Measurements from ENCODE around the gene CD3E. TPM values are rescaled to one million over a fixed set of nuclear protein-coding genes. Genes with fewer than 3 reads are reported as not detected.
"Not testable (repeated sequence)": the region's sequence is repeated elsewhere in the genome, so short reads cannot be mapped to it uniquely, and the experiment has no call there.

Gene CD3E
- total RNA-seq, 1 experiment from 2014 or later = not detected

DNA sequence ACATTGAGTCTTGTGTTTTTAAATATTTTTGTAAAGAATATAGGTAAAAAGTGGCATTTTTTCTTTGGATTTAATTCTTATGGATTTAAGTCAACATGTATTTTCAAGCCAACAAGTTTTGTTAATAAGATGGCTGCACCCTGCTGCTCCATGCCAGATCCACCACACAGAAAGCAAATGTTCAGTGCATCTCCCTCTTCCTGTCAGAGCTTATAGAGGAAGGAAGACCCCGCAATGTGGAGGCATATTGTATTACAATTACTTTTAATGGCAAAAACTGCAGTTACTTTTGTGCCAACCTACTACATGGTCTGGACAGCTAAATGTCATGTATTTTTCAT lies 333 bp upstream of the CD3E start:
- no peaks in the 10 kb centered on the region for H3K27me3 ChIP-seq (replicated peaks)
- DNase-seq (ENCODE audit: low read depth in 1 of 2, low spot score in 2 of 2) = no peak
- H3K27ac ChIP-seq = no peak overlapping the region
- H3K9me3 ChIP-seq (replicated peaks) = no peaks in the 10 kb centered on the region
- H3K36me3 ChIP-seq = no peaks in the 10 kb centered on the region
- H3K4me1 ChIP-seq (replicated peaks) = no peaks in the 10 kb centered on the region
- no peak overlapping the region for H3K4me3 ChIP-seq

- H3K27ac ChIP-seq = no peak overlapping the region
- H3K9me3 ChIP-seq (replicated peaks) = no peaks in the 10 kb centered on the region
- H3K4me3 ChIP-seq = no peak overlapping the region
- H3K36me3 ChIP-seq = no peaks in the 10 kb centered on the region
- no peaks in the 10 kb centered on the region for H3K4me1 ChIP-seq (replicated peaks)
- H3K27me3 ChIP-seq (replicated peaks) = no peaks in the 10 kb centered on the region
- no peak for DNase-seq (ENCODE audit: low read depth in 1 of 2, low spot score in 2 of 2)
Observed at GRCh38 chr11:118305726-118306125, 1.2 kb downstream of the CD3E start.

GRCh38 chr11:118306556-118306955 lies 2.0 kb downstream of the CD3E start:
- DNase-seq (ENCODE audit: low read depth in 1 of 2, low spot score in 2 of 2) = no peak
- Histone ChIP-seq H3K36me3 (no peaks in the 10 kb centered on the region), H3K27me3 (replicated peaks) (no peaks in the 10 kb centered on the region), H3K9me3 (replicated peaks) (no peaks in the 10 kb centered on the region), H3K27ac (no peak overlapping the region), H3K4me3 (no peak overlapping the region), H3K4me1 (replicated peaks) (no peaks in the 10 kb centered on the region)

DNA sequence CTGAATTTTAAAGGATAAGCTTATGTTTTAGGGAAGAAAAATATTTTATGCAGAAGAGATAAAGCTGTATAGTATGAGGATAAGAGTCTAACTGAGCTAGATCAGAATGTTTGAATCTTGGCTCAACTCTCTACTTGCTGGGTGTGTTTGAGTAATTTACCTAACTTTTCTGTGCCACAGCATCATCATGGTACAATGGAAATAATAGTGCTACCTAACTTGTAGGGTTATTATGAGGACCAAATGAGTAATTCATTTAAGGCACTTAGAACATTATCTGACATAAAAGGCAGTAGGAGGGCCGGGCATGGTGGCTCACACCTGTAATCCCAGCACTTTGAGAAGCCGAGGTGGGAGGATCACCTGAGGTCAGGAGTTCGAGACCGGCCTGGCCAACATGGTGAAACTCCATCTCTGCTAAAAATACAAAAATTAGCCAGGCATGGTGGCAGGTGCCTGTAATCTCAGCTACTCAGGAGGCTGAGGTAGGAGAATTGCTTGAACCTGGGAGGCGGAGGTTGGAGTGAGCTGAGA lies 4.5 kb downstream of the CD3E start:
- not testable (repeated sequence) for H3K9me3 ChIP-seq (replicated peaks); H3K4me1 ChIP-seq (replicated peaks); H3K4me3 ChIP-seq; H3K27me3 ChIP-seq (replicated peaks); DNase-seq (ENCODE audit: low read depth in 1 of 2, low spot score in 2 of 2); H3K36me3 ChIP-seq; H3K27ac ChIP-seq

GRCh38 chr11:118310271-118310670 lies 5.7 kb downstream of the CD3E start:
- Histone ChIP-seq H3K4me3 (no peak overlapping the region), H3K9me3 (replicated peaks) (no peaks in the 10 kb centered on the region), H3K27ac (no peak overlapping the region), H3K27me3 (replicated peaks) (no peaks in the 10 kb centered on the region), H3K36me3 (no peaks in the 10 kb centered on the region), H3K4me1 (replicated peaks) (no peaks in the 10 kb centered on the region)
- no peak for DNase-seq (ENCODE audit: low read depth in 1 of 2, low spot score in 2 of 2)

GRCh38 chr11:118310781-118311485 lies 6.4 kb downstream of the CD3E start:
- Histone ChIP-seq H3K36me3 (no peaks in the 10 kb centered on the region), H3K4me1 (replicated peaks) (no peaks in the 10 kb centered on the region), H3K4me3 (no peak overlapping the region), H3K9me3 (replicated peaks) (no peaks in the 10 kb centered on the region), H3K27me3 (replicated peaks) (no peaks in the 10 kb centered on the region), H3K27ac (no peak overlapping the region)
- no peak for DNase-seq (ENCODE audit: low read depth in 1 of 2, low spot score in 2 of 2)

- H3K36me3 ChIP-seq = no peaks in the 10 kb centered on the region
- H3K27ac ChIP-seq = no peak overlapping the region
- no peaks in the 10 kb centered on the region for H3K9me3 ChIP-seq (replicated peaks)
- no peaks in the 10 kb centered on the region for H3K4me1 ChIP-seq (replicated peaks)
- no peak overlapping the region for H3K4me3 ChIP-seq
- no peaks in the 10 kb centered on the region for H3K27me3 ChIP-seq (replicated peaks)
- DNase-seq (ENCODE audit: low read depth in 1 of 2, low spot score in 2 of 2) = no peak
Observed at GRCh38 chr11:118311518-118311917, 7.0 kb downstream of the CD3E start.

- H3K27me3 ChIP-seq (replicated peaks) = no peaks in the 10 kb centered on the region
- no peaks in the 10 kb centered on the region for H3K9me3 ChIP-seq (replicated peaks)
- no peaks in the 10 kb centered on the region for H3K4me1 ChIP-seq (replicated peaks)
- H3K4me3 ChIP-seq = no peak overlapping the region
- no peak overlapping the region for H3K27ac ChIP-seq
- no peak for DNase-seq (ENCODE audit: low read depth in 1 of 2, low spot score in 2 of 2)
- H3K36me3 ChIP-seq = no peaks in the 10 kb centered on the region
Observed at GRCh38 chr11:118312328-118312727, 7.8 kb downstream of the CD3E start.

DNA sequence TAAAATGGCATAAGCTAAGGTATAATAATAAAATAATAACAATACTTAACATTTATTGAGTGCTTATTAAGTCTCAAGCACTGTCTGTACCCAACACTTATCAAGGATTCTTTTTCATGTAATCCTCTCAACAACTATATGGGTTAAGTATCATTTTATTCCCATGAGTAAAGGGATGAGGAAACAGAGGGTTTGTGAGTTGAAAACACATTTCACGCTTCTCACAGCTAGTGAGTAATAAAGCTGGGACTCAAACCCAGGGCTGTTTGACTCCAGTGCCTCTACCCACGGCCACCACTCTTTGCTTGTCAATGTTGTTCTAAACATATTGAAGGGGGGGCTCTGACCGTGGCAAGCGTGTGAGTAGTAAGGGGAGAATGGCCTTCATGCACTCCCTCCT lies 8.7 kb downstream of the CD3E start:
- no peak for DNase-seq (ENCODE audit: low read depth in 1 of 2, low spot score in 2 of 2)
- no peaks in the 10 kb centered on the region for H3K9me3 ChIP-seq (replicated peaks)
- no peak overlapping the region for H3K27ac ChIP-seq
- no peaks in the 10 kb centered on the region for H3K27me3 ChIP-seq (replicated peaks)
- no peak overlapping the region for H3K4me3 ChIP-seq
- no peaks in the 10 kb centered on the region for H3K4me1 ChIP-seq (replicated peaks)
- H3K36me3 ChIP-seq = no peaks in the 10 kb centered on the region

DNA sequence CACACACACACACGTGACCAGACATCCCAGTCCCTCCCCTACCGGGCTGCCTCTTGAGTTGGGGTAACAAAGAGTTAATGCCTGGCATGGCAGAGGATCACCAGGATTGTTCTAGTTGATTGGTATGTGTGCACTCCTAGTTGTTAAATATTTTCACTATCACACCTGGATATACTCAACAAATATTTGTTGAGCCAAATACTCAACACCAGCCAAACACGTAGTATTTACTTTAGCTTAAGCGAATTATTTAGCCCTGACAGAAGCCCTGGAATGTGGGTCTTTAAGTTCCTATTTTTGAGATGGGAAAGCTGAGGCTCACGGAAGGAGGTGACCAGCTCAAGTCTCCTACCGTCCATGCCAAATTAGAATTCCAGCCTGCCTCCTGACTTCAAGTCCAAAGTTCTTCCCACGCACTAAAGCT lies 10.5 kb downstream of the CD3E start:
- no peak overlapping the region for H3K27ac ChIP-seq
- no peaks in the 10 kb centered on the region for H3K36me3 ChIP-seq
- H3K4me1 ChIP-seq (replicated peaks) = no peaks in the 10 kb centered on the region
- no peak for DNase-seq (ENCODE audit: low read depth in 1 of 2, low spot score in 2 of 2)
- no peaks in the 10 kb centered on the region for H3K9me3 ChIP-seq (replicated peaks)
- no peak overlapping the region for H3K4me3 ChIP-seq
- H3K27me3 ChIP-seq (replicated peaks) = no peaks in the 10 kb centered on the region

DNA sequence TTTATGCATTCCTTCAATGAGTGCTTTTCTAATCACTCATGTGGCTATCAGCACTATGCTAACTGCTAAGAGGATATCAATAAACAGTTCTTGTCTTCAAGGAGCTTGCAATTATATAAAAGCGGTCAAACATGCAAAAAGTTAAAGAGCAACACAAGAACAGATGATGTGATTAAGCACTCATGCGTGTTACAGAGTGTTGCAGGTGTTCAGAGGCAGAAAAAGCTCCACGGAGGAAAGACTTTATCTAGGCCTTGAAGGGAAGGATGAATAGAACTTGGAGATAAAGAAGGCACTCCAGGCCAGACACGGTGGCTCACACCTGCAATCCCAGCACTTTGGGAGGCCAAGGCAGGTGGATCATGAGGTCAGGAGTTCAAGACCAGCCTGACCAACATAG lies 13.6 kb downstream of the CD3E start:
- no peaks in the 10 kb centered on the region for H3K27me3 ChIP-seq (replicated peaks)
- no peaks in the 10 kb centered on the region for H3K4me1 ChIP-seq (replicated peaks)
- H3K36me3 ChIP-seq = no peaks in the 10 kb centered on the region
- no peak overlapping the region for H3K27ac ChIP-seq
- DNase-seq (ENCODE audit: low read depth in 1 of 2, low spot score in 2 of 2) = no peak
- H3K4me3 ChIP-seq = no peak overlapping the region
- H3K9me3 ChIP-seq (replicated peaks) = no peaks in the 10 kb centered on the region

GRCh38 chr11:118318581-118319336 lies 14.2 kb downstream of the CD3E start:
- Histone ChIP-seq H3K9me3 (replicated peaks) (no peaks in the 10 kb centered on the region), H3K4me3 (no peak overlapping the region), H3K27ac (no peak overlapping the region), H3K36me3 (no peaks in the 10 kb centered on the region), H3K27me3 (replicated peaks) (no peaks in the 10 kb centered on the region), H3K4me1 (replicated peaks) (no peaks in the 10 kb centered on the region)
- DNase-seq (ENCODE audit: low read depth in 1 of 2, low spot score in 2 of 2) = no peak

- Histone ChIP-seq H3K9me3 (replicated peaks) (no peaks in the 10 kb centered on the region), H3K27me3 (replicated peaks) (no peaks in the 10 kb centered on the region), H3K36me3 (no peaks in the 10 kb centered on the region), H3K4me1 (replicated peaks) (no peaks in the 10 kb centered on the region), H3K27ac (no peak overlapping the region), H3K4me3 (no peak overlapping the region)
- no peak for DNase-seq (ENCODE audit: low read depth in 1 of 2, low spot score in 2 of 2)
Observed at GRCh38 chr11:118319337-118319707, 14.8 kb downstream of the CD3E start.

GRCh38 chr11:118320515-118320914 lies 16.0 kb downstream of the CD3E start:
- DNase-seq (ENCODE audit: low read depth in 1 of 2, low spot score in 2 of 2) = no peak
- H3K36me3 ChIP-seq = no peaks in the 10 kb centered on the region
- H3K9me3 ChIP-seq (replicated peaks) = no peaks in the 10 kb centered on the region
- H3K27ac ChIP-seq = no peak overlapping the region
- no peaks in the 10 kb centered on the region for H3K4me1 ChIP-seq (replicated peaks)
- H3K27me3 ChIP-seq (replicated peaks) = no peaks in the 10 kb centered on the region
- H3K4me3 ChIP-seq = no peak overlapping the region

Measured in SJSA1 (cell line).